ENCODE results near the gene ZNF354C.

DNA sequence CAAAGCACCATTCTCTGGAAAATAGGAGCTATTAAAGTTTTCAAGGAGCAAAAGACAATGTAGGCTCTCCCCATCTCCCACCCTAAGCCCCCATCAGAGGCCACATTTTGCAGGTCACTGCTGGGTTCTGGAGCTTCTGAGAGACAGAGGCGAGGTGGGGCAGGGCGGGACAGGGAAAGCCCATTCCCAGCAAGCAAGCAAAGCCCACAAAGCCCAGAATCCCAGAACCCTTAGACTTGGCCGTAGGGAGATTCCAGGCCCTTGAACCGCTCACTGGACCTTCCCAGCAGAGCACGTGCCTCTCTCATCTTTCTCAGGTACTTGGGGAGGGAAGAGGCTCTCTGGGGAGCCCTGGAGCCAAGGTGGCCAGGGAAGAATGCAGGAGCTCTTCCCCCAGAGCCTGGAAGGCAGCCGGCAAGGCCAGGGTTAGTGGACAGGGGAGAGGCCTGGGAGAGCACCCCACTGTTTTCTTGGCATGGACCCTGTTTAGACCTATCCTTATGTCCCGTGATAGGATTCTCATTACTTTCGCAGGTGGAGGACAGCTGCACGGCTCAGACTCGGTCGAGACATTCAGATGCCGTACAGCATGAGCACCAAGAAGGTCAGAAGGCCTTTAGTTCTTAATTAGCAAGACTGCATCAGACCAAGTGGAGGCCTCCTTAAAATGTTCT, 52.4 kb downstream of the ZNF354C start:
- TF ChIP-seq EZH2 (IDR thresholded peaks at IDR 0.05) (no peak), POLR2AphosphoS5 (IDR thresholded peaks at IDR 0.05; ENCODE audit: borderline replicate concordance, low read depth, low read length) (no peak)

Data from SK-N-MC (cell line).